Measurements from ENCODE around the gene HTATSF1. TPM values are rescaled to one million over a fixed set of nuclear protein-coding genes. Genes with fewer than 3 reads are reported as not detected.

Gene HTATSF1
- total RNA-seq, 1 donor from 2014 or later = 33.1 TPM

- no peaks in the 10 kb centered on the region for H3K79me2 ChIP-seq (ENCODE audit: insufficient read depth, low read length)
- TF ChIP-seq, protein P1, sequence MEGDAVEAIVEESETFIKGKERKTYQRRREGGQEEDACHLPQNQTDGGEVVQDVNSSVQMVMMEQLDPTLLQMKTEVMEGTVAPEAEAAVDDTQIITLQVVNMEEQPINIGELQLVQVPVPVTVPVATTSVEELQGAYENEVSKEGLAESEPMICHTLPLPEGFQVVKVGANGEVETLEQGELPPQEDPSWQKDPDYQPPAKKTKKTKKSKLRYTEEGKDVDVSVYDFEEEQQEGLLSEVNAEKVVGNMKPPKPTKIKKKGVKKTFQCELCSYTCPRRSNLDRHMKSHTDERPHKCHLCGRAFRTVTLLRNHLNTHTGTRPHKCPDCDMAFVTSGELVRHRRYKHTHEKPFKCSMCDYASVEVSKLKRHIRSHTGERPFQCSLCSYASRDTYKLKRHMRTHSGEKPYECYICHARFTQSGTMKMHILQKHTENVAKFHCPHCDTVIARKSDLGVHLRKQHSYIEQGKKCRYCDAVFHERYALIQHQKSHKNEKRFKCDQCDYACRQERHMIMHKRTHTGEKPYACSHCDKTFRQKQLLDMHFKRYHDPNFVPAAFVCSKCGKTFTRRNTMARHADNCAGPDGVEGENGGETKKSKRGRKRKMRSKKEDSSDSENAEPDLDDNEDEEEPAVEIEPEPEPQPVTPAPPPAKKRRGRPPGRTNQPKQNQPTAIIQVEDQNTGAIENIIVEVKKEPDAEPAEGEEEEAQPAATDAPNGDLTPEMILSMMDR (IDR thresholded peaks at IDR 0.05; ENCODE audit: insufficient read depth, low read depth, low read length) = no peak
- no peak for TF ChIP-seq EZH2 (IDR thresholded peaks at IDR 0.05; ENCODE audit: insufficient read depth, low read length)
- DNase-seq (ENCODE audit: low read depth) = no peak
- Mint-ChIP-seq H3K4me3 (ENCODE audit: unreplicated experiment) (no peak overlapping the region), H3K27me3 (ENCODE audit: low read depth, unreplicated experiment) (no peaks in the 10 kb centered on the region), H3K36me3 (ENCODE audit: low read depth, unreplicated experiment) (no peaks in the 10 kb centered on the region), H3K9me3 (ENCODE audit: unreplicated experiment) (no peaks in the 10 kb centered on the region), H3K27ac (ENCODE audit: unreplicated experiment) (no peak overlapping the region), H3K4me1 (ENCODE audit: low read depth, unreplicated experiment) (no peaks in the 10 kb centered on the region)
- H4K20me1 ChIP-seq (ENCODE audit: insufficient read depth, low read length) = no peaks in the 10 kb centered on the region
- H3K4me3 ChIP-seq (ENCODE audit: insufficient read depth, low read depth, low read length) = no peak overlapping the region
- H3K36me3 ChIP-seq (ENCODE audit: insufficient read depth, low read length) = no peaks in the 10 kb centered on the region
- H3K27ac ChIP-seq (ENCODE audit: low read depth, low read length) = no peak overlapping the region
- FAIRE-seq = peak; percentile 86
- no peak overlapping the region for H3K4me2 ChIP-seq (ENCODE audit: low read length)
- H3K4me1 ChIP-seq (ENCODE audit: insufficient read depth, low read length) = no peaks in the 10 kb centered on the region
- H3K9ac ChIP-seq (ENCODE audit: low read length) = no peak overlapping the region
- no peak overlapping the region for H2AFZ ChIP-seq (ENCODE audit: low read depth, low read length)
- no peaks in the 10 kb centered on the region for H3K9me3 ChIP-seq (ENCODE audit: insufficient read depth, low read depth, low read length)
- H3K27me3 ChIP-seq (ENCODE audit: insufficient read depth, low read length) = no peaks in the 10 kb centered on the region
These were observed 47.2 kb upstream of the HTATSF1 start for GRCh38 chrX:136450050-136450830.

DNA sequence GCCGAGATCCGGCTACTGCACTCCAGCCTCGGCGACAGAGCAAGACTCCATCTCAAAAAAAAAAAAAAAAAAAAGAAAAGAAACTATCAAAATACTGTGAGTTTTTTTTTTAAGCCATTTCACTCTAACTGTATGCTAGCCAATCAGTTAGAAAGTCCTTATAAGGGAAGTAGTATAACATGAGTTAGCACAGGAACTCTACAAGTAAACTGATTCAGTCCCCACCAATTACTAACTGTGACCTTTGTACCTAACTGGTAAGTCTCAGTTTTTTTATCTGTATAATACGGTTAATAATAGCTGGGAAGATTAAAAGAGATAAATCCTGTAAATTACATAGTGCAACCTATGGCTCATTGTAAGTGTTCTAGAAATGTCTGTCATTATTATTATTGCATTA, 44.8 kb upstream of the HTATSF1 start:
- Mint-ChIP-seq H3K4me1 (ENCODE audit: low read depth, unreplicated experiment) (no peaks in the 10 kb centered on the region), H3K27ac (ENCODE audit: unreplicated experiment) (no peak overlapping the region), H3K27me3 (ENCODE audit: low read depth, unreplicated experiment) (no peaks in the 10 kb centered on the region), H3K36me3 (ENCODE audit: low read depth, unreplicated experiment) (no peaks in the 10 kb centered on the region), H3K4me3 (ENCODE audit: unreplicated experiment) (no peak overlapping the region), H3K9me3 (ENCODE audit: unreplicated experiment) (no peaks in the 10 kb centered on the region)
- no peaks in the 10 kb centered on the region for H3K4me1 ChIP-seq (ENCODE audit: insufficient read depth, low read length)
- no peak overlapping the region for H2AFZ ChIP-seq (ENCODE audit: low read depth, low read length)
- no peak overlapping the region for H3K27ac ChIP-seq (ENCODE audit: low read depth, low read length)
- no peaks in the 10 kb centered on the region for H3K27me3 ChIP-seq (ENCODE audit: insufficient read depth, low read length)
- H3K9me3 ChIP-seq (ENCODE audit: insufficient read depth, low read depth, low read length) = no peaks in the 10 kb centered on the region
- H3K4me3 ChIP-seq (ENCODE audit: insufficient read depth, low read depth, low read length) = no peak overlapping the region
- TF ChIP-seq, protein P1 (IDR thresholded peaks at IDR 0.05; ENCODE audit: insufficient read depth, low read depth, low read length) = no peak
- no peak for TF ChIP-seq EZH2 (IDR thresholded peaks at IDR 0.05; ENCODE audit: insufficient read depth, low read length)
- DNase-seq (ENCODE audit: low read depth) (no peak), FAIRE-seq (no peak)
- H3K36me3 ChIP-seq (ENCODE audit: insufficient read depth, low read length) = no peaks in the 10 kb centered on the region
- no peaks in the 10 kb centered on the region for H3K79me2 ChIP-seq (ENCODE audit: insufficient read depth, low read length)
- H3K9ac ChIP-seq (ENCODE audit: low read length) = no peak overlapping the region
- no peaks in the 10 kb centered on the region for H4K20me1 ChIP-seq (ENCODE audit: insufficient read depth, low read length)
- no peak overlapping the region for H3K4me2 ChIP-seq (ENCODE audit: low read length)

- Histone ChIP-seq H3K9me3 (ENCODE audit: insufficient read depth, low read depth, low read length) (no peaks in the 10 kb centered on the region), H3K36me3 (ENCODE audit: insufficient read depth, low read length) (no peaks in the 10 kb centered on the region), H3K27ac (ENCODE audit: low read depth, low read length) (no peak overlapping the region), H3K27me3 (ENCODE audit: insufficient read depth, low read length) (no peaks in the 10 kb centered on the region), H3K4me3 (ENCODE audit: insufficient read depth, low read depth, low read length) (no peak overlapping the region), H3K79me2 (ENCODE audit: insufficient read depth, low read length) (no peaks in the 10 kb centered on the region), H2AFZ (ENCODE audit: low read depth, low read length) (no peak overlapping the region), H3K4me1 (ENCODE audit: insufficient read depth, low read length) (no peaks in the 10 kb centered on the region), H4K20me1 (ENCODE audit: insufficient read depth, low read length) (no peaks in the 10 kb centered on the region), H3K9ac (ENCODE audit: low read length) (no peak overlapping the region), H3K4me2 (ENCODE audit: low read length) (no peak overlapping the region)
- Mint-ChIP-seq H3K4me1 (ENCODE audit: low read depth, unreplicated experiment) (no peaks in the 10 kb centered on the region), H3K4me3 (ENCODE audit: unreplicated experiment) (no peak overlapping the region), H3K9me3 (ENCODE audit: unreplicated experiment) (no peaks in the 10 kb centered on the region), H3K27me3 (ENCODE audit: low read depth, unreplicated experiment) (no peaks in the 10 kb centered on the region), H3K36me3 (ENCODE audit: low read depth, unreplicated experiment) (no peaks in the 10 kb centered on the region), H3K27ac (ENCODE audit: unreplicated experiment) (no peak overlapping the region)
- FAIRE-seq = peak; percentile 91
- no peak for DNase-seq (ENCODE audit: low read depth)
- TF ChIP-seq, protein P1 (IDR thresholded peaks at IDR 0.05; ENCODE audit: insufficient read depth, low read depth, low read length) = no peak
- TF ChIP-seq EZH2 (IDR thresholded peaks at IDR 0.05; ENCODE audit: insufficient read depth, low read length) = no peak
These were observed 44.3 kb upstream of the HTATSF1 start for GRCh38 chrX:136453114-136453513.

Data from astrocyte (in vitro differentiated cells and primary cell).